OCI-LY7 (cell line): Measurements from ENCODE around the gene AHCY. TPM values are rescaled to one million over a fixed set of nuclear protein-coding genes. Genes with fewer than 3 reads are reported as not detected.
"Not testable (repeated sequence)": the region's sequence is repeated elsewhere in the genome, so short reads cannot be mapped to it uniquely, and the experiment has no call there.

Experiments
- BruUV-seq: library from RNA; stranded (reverse); fragments of 400-500 nt; replicated peaks from 2 replicates; lab custom pipeline; 2021; lab: Mats Ljungman, UMichigan
- CTCF ChIA-PET: fragments of 300-600 bp; sonication (Branson Sonifier 250); formaldehyde crosslinking; loops from one replicate; lab custom pipeline; 2022; ENCODE audit warnings: antibody characterized with exemption; ENCODE audit not compliant: unreplicated experiment; lab: Charles Lee
- POLR2A ChIA-PET: fragments of 300-600 bp; sonication (Branson Sonifier 250); formaldehyde crosslinking; loops from one replicate; lab custom pipeline; 2022; ENCODE audit warnings: antibody characterized with exemption; lab: Charles Lee
- DNase-seq: peaks from one replicate; pipeline ENCODE4 v3.0.0-alpha.2; 2015; ENCODE audit warnings: low spot score
- H2AFZ ChIP-seq: fragments of 200-600 bp; sonication (generic), shearing (Covaris generic); 2 replicates; pipeline ENCODE4 v1.6.1; 2014; ENCODE audit warnings: mild to moderate bottlenecking, antibody characterized with exemption, low read length, moderate library complexity
- H3K27ac ChIP-seq: fragments of 200-600 bp; sonication (generic); 2 replicates; pipeline ENCODE4 v1.5.1; 2014; ENCODE audit warnings: mixed run types, low read depth, mild to moderate bottlenecking, moderate library complexity, low read length, inconsistent platforms; ENCODE audit not compliant: poor library complexity, severe bottlenecking
- H3K36me3 ChIP-seq: fragments of 200-600 bp; sonication (generic); 2 replicates; pipeline ENCODE4 v1.6.1; 2014; ENCODE audit warnings: mild to moderate bottlenecking, antibody characterized with exemption, low read length, moderate library complexity, mixed read lengths; ENCODE audit not compliant: insufficient read depth
- H3K4me1 ChIP-seq: fragments of 200-600 bp; sonication (generic); 2 replicates; pipeline ENCODE4 v1.5.1; 2014; ENCODE audit warnings: mild to moderate bottlenecking, low read length; ENCODE audit not compliant: insufficient read depth, poor library complexity, severe bottlenecking
- H3K4me2 ChIP-seq: fragments of 200-600 bp; sonication (generic); 2 replicates; pipeline ENCODE4 v1.6.1; 2014; ENCODE audit warnings: mild to moderate bottlenecking, low read length
- H3K4me3 ChIP-seq: fragments of 200-600 bp; sonication (generic); 2 replicates; pipeline ENCODE4 v1.5.1; 2014; ENCODE audit warnings: mild to moderate bottlenecking, low read depth, low read length; ENCODE audit not compliant: poor library complexity, severe bottlenecking
- H3K79me2 ChIP-seq: fragments of 200-600 bp; sonication (generic); 2 replicates; pipeline ENCODE4 v1.6.1; 2016; ENCODE audit warnings: low read depth, mild to moderate bottlenecking, low read length, moderate library complexity, mixed read lengths; ENCODE audit not compliant: insufficient read depth
- H3K9me2 ChIP-seq: fragments of 200-600 bp; sonication (generic); 2 replicates; pipeline ENCODE4 v1.6.1; 2016; ENCODE audit warnings: mild to moderate bottlenecking, low read length, mixed read lengths; ENCODE audit not compliant: insufficient read depth
- H3K9me3 ChIP-seq: fragments of 200-600 bp; sonication (generic); 2 replicates; pipeline ENCODE4 v1.6.1; 2014; ENCODE audit warnings: mild to moderate bottlenecking, mixed run types, low read length, mixed read lengths
- H4K20me1 ChIP-seq: fragments of 200-600 bp; sonication (generic); 2 replicates; pipeline ENCODE4 v1.6.1; 2014; ENCODE audit warnings: mild to moderate bottlenecking, antibody characterized with exemption, low read length, moderate library complexity, mixed read lengths; ENCODE audit not compliant: insufficient read depth
- EZH2phosphoT487 ChIP-seq: fragments of 200-600 bp; sonication (generic); IDR thresholded peaks from 2 replicates; pipeline ENCODE4 v1.6.1; 2018; ENCODE audit warnings: low read depth, borderline replicate concordance, mild to moderate bottlenecking, mixed run types, antibody characterized with exemption, low read length, moderate library complexity, mixed read lengths
- intact Hi-C: fragments of 100-400 bp; cut with micrococcal nuclease; formaldehyde crosslinking; loops from one replicate; pipeline ENCODE4 v1.10.0; 2022; ENCODE audit not compliant: unreplicated experiment
- total RNA-seq, 2 experiments: library from RNA; depleted of rRNA in 1 of 2; stranded (reverse); fragments of >200 nt in 1 of 2; shearing (Covaris generic) in 1 of 2; gene quantifications; 2 replicates each; pipeline ENCODE4 v1.2.3, GENCODE V29; 2014 to 2022
- TF ChIP-seq, protein P1 (sequence below): fragments of 200-600 bp; sonication (generic); conservative IDR thresholded peaks from 2 replicates; pipeline ENCODE4 v1.5.1; 2014; ENCODE audit warnings: mild to moderate bottlenecking, antibody characterized with exemption, low read length, moderate library complexity, mixed read lengths

The AHCY gene
- total RNA-seq, 2 experiments from 2014 or later: 133 to 218 TPM

DNA sequence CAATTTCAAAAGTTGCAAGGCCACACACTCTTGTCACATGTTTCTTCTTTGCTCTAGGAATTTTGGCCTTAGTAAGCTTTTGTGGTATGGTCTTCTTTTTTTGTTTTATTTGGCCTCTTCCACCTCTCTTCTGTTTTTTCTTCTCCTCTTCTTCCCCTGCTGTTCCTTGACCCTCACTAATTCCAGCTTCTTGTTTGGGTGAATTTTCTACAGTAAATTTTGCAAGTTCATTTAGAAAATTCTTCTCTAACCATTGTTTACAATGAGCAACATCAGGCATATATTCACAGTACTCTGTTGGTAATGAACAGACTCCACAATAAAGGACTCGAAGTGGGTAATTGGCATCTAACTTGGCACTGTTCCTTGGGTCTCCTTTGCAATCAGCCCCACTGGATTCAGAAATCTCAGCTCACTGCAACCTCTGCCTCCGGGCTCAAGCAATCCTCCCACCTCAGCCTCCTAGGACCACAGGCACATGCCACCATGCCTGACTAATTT is 57.0 kb downstream of the AHCY start:
- CTCF ChIA-PET: no interaction called here
- DNase-seq: no peak
- H2AFZ ChIP-seq: no peak overlapping the region
- H4K20me1 ChIP-seq: no peaks in the 10 kb centered on the region
- no peak overlapping the region for H3K4me2 ChIP-seq
- H3K79me2 ChIP-seq: no peaks in the 10 kb centered on the region
- H3K9me3 ChIP-seq: no peaks in the 10 kb centered on the region
- TF ChIP-seq, protein P1, sequence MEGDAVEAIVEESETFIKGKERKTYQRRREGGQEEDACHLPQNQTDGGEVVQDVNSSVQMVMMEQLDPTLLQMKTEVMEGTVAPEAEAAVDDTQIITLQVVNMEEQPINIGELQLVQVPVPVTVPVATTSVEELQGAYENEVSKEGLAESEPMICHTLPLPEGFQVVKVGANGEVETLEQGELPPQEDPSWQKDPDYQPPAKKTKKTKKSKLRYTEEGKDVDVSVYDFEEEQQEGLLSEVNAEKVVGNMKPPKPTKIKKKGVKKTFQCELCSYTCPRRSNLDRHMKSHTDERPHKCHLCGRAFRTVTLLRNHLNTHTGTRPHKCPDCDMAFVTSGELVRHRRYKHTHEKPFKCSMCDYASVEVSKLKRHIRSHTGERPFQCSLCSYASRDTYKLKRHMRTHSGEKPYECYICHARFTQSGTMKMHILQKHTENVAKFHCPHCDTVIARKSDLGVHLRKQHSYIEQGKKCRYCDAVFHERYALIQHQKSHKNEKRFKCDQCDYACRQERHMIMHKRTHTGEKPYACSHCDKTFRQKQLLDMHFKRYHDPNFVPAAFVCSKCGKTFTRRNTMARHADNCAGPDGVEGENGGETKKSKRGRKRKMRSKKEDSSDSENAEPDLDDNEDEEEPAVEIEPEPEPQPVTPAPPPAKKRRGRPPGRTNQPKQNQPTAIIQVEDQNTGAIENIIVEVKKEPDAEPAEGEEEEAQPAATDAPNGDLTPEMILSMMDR: no peak
- no peak for TF ChIP-seq EZH2phosphoT487
- no peak overlapping the region for H3K4me3 ChIP-seq
- intact Hi-C loops: no loop called here
- no peaks in the 10 kb centered on the region for H3K9me2 ChIP-seq
- POLR2A ChIA-PET: interaction anchor here (0.5 to 1.7 kb wide), 2 partner anchors 17 to 276 kb away, joined by 7 to 8 read pairs; no protein-coding TSS in a partner anchor
- no peaks in the 10 kb centered on the region for H3K36me3 ChIP-seq
- H3K4me1 ChIP-seq: peaks cover 20% of the 10 kb centered on the region
- no peak overlapping the region for H3K27ac ChIP-seq
- BruUV-seq: no TSS peak

DNA sequence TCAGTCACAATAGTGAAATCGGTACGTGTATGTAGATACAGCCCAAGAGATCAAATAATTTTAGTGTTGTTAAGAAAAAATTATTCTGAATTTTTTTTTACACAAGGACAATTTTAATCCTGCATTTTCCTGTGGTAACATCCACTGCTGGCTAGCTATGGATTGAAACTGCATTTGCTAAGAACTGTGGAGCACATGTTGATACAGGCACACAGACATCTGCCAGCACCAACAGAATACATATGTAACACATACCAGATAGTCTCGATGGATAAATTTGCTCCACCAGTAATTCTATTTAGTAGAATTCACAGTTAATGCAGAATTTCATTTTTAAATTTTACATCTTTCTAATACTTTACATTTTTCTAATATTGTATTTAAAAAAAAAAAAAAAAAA is 59.8 kb downstream of the AHCY start:
- peaks cover 7% of the 10 kb centered on the region; the same call in 1 of the 2 replicates for H3K9me3 ChIP-seq
- CTCF ChIA-PET: no interaction called here
- H3K27ac ChIP-seq: no peak overlapping the region
- BruUV-seq: no TSS peak
- H3K79me2 ChIP-seq: no peaks in the 10 kb centered on the region
- POLR2A ChIA-PET: interaction anchor here (0.7 kb wide), 1 partner anchor 38 kb away, joined by 3 read pairs; no protein-coding TSS in a partner anchor
- intact Hi-C loops: loop anchor here (5.0 kb wide), 1 partner anchor 51 kb away; no protein-coding TSS in a partner anchor
- H4K20me1 ChIP-seq: no peaks in the 10 kb centered on the region
- H3K4me1 ChIP-seq: peaks cover 38% of the 10 kb centered on the region
- DNase-seq: no peak
- no peak overlapping the region for H3K4me3 ChIP-seq
- 0 out of 2 replicates have a peak overlapping the region, but pooled peaks have one; percentile 70 for H2AFZ ChIP-seq
- H3K36me3 ChIP-seq: peaks cover 8% of the 10 kb centered on the region; the same call in 1 of the 2 replicates
- no peak overlapping the region for H3K4me2 ChIP-seq
- H3K9me2 ChIP-seq: no peaks in the 10 kb centered on the region
- TF ChIP-seq, protein P1: no peak
- no peak for TF ChIP-seq EZH2phosphoT487

DNA sequence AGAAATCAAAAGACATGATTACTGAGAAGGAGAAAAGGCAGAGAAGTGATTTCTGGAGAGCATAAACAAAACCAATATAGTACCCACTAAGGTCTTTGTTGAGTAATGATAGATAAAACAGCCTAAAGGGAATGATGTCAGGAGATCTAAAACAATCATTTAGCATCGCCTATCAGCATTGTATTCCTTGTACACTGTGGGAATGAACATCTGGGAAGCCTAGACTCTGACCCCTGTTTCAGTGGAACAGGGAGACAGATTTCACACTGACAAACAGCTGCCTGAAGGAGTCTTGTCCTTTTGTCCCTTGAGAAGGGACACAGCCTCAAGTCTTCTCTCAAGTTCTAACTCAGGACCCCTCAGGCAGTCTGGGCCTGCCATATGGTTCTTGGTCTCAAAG is 60.3 kb downstream of the AHCY start:
- Histone ChIP-seq H3K79me2 (no peaks in the 10 kb centered on the region), H3K4me3 (no peak overlapping the region), H3K4me1 (peaks cover 38% of the 10 kb centered on the region), H2AFZ (peak overlapping the region; percentile 70; the same call in 1 of the 2 replicates), H3K36me3 (peaks cover 8% of the 10 kb centered on the region; the same call in 1 of the 2 replicates), H3K27ac (peak overlapping the region; percentile 12), H3K9me2 (no peaks in the 10 kb centered on the region), H4K20me1 (no peaks in the 10 kb centered on the region), H3K4me2 (peak overlapping the region; percentile 50), H3K9me3 (peaks cover 12% of the 10 kb centered on the region)
- no TSS peak for BruUV-seq
- TF ChIP-seq EZH2phosphoT487: no peak
- TF ChIP-seq, protein P1: no peak
- DNase-seq: no peak
- ChIA-PET CTCF (no interaction called here), POLR2A (interaction anchor here (0.7 kb wide), 1 partner anchor 38 kb away, joined by 3 read pairs; no protein-coding TSS in a partner anchor)
- intact Hi-C loops: loop anchor here (5.0 kb wide), 1 partner anchor 51 kb away; no protein-coding TSS in a partner anchor

DNA sequence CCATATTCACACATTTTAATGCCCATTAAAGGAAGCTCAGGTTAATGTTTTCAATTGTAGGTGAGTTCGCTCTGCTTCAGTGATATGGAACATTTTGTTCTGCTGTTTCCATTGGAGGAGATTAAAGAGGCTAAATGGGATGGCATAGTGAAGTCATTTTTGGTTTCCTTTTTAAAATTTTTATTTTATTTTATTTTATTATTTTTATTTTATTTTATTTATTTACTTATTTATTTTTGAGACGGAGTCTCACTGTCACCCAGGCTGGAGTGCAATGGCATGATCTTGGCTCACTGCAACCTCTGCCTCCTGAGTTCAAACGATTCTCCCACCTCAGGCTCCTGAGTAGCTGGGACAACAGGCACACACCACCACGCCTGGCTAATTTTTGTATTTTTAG is 61.1 kb downstream of the AHCY start:
- intact Hi-C loops: loop anchor here (5.0 kb wide), 1 partner anchor 50 kb away; no protein-coding TSS in a partner anchor
- CTCF ChIA-PET, H4K20me1 ChIP-seq, H3K79me2 ChIP-seq, BruUV-seq, H3K9me2 ChIP-seq, DNase-seq, H3K36me3 ChIP-seq: not testable (repeated sequence)
- Histone ChIP-seq H3K9me3 (peaks cover 20% of the 10 kb centered on the region), H3K27ac (peak overlapping the region; percentile 90), H3K4me2 (peak overlapping the region; percentile 71), H3K4me3 (peak overlapping the region; percentile 56), H3K4me1 (peaks cover 38% of the 10 kb centered on the region), H2AFZ (peak overlapping the region; percentile 68)
- POLR2A ChIA-PET: interaction anchor here (0.5 to 1.3 kb wide), 5 partner anchors 14 to 609 kb away, joined by 3 to 6 read pairs (median 3); no protein-coding TSS in a partner anchor
